ENCODE measurements around the gene ANGEL1. TPM values are rescaled to one million over a fixed set of nuclear protein-coding genes. Genes with fewer than 3 reads are reported as not detected.
A peak's percentile ranks its signal among the peaks of the same experiment; 100 is the strongest.

Gene ANGEL1
- polyA plus RNA-seq, 3 donors, result 8.1 to 10.4 (median 8.5) TPM

DNA sequence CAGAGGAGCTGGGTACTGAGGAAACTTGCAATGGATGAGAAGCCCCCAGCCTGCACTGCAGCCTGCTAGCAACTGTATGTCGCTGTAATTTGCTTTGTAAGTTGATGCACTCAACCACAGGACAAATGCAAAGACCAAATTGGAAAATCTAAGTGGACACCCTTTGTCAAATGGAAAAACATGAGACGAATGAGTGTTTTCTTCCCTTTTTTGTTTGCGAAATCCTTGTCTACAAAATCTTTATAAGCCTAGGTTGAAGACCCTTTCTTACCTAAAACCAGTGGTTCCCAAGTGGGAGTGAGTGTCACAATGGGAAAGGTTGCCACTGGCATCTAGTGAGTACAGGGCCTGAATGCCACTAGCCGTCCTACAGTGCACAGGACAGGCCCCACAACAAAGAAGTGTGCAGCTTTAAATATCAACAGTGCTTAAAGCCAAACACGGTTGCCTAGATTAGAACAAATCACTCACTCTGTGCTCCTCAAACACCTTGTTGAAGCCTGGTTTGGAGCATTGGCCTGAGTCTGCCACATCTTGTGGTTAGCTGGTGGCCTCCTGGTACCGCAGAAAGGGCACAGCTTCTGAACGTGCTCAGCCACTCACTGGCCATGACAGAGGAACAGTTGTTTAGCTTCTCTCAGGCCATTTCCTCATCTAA, 59.0 kb downstream of the ANGEL1 start:
- intact Hi-C loops (cut with micrococcal nuclease), result no loop called here

DNA sequence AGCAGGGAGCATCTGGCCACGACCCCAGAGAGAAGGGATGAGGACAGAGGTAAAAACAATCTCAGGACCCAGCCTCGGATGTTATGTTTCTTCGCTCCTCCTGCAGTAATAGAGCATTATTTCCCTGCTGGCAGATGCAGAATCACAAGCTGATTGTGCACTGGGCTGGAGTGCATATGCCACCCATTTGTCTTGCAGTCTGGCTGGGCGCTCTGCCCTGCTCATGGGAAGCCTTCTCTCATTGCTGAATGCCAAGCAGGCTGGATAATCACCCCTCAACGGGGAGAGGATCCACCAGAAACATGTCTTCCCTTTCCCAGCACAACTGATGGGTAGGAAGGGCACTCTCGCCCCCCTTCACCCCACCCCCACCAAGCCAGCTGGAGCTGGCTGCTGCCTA, 59.9 kb downstream of the ANGEL1 start:
- Mint-ChIP-seq H3K27ac (no peak overlapping the region), H3K36me3 (no peaks in the 10 kb centered on the region), H3K27me3 (ENCODE audit: low read depth in 3 of 3) (peaks cover 5 to 10% (median 9%) of the 10 kb centered on the region in 3 donors), H3K4me3 (no peak overlapping the region), H3K9me3 (peaks cover 0 to 8% (median 1%) of the 10 kb centered on the region in 7 donors), H3K4me1 (peaks cover 13% of the 10 kb centered on the region)
- intact Hi-C loops (cut with micrococcal nuclease), result no loop called here
- Histone ChIP-seq H3K4me2 (replicated peaks; ENCODE audit: extremely low read depth, low read length, poor library complexity, severe bottlenecking) (no peak overlapping the region), H3K79me2 (ENCODE audit: insufficient read depth, low read length) (no peaks in the 10 kb centered on the region), H3K4me1 (ENCODE audit: control insufficient read depth in 1 of 2, insufficient read depth in 2 of 2, low read length in 2 of 2) (peaks cover 0 to 7% of the 10 kb centered on the region in 2 donors), H3K27ac (ENCODE audit: low read depth in 1 of 2, low read length in 2 of 2) (no peak overlapping the region), H3K9ac (ENCODE audit: insufficient read depth, low read length, poor library complexity, severe bottlenecking) (no peak overlapping the region), H4K20me1 (ENCODE audit: insufficient read depth, low read length) (no peaks in the 10 kb centered on the region), H3K4me3 (replicated peaks in 1 of 3; ENCODE audit: low read depth in 2 of 3, low read length in 3 of 3) (no peak overlapping the region), H3K9me3 (replicated peaks in 1 of 2; ENCODE audit: control insufficient read depth in 1 of 2, insufficient read depth in 1 of 2, low read length in 2 of 2) (no peaks in the 10 kb centered on the region), H3K27me3 (ENCODE audit: control insufficient read depth in 2 of 2, insufficient read depth in 2 of 2, low read length in 2 of 2) (no peaks in the 10 kb centered on the region), H2AFZ (ENCODE audit: insufficient read depth, low read depth, low read length, poor library complexity, severe bottlenecking) (no peak overlapping the region), H3K36me3 (replicated peaks in 1 of 2; ENCODE audit: control insufficient read depth in 1 of 2, insufficient read depth in 2 of 2, low read length in 2 of 2) (no peaks in the 10 kb centered on the region)
- WGBS (ENCODE audit: insufficient coverage), result 79% methylated on average over 5 of the region's 6 CpGs
- no peak for DNase-seq
- TF ChIP-seq CTCF (IDR thresholded peaks at IDR 0.05), result no peak

More for the DNA sequence above, 59.0 kb downstream of the ANGEL1 start:
- no peaks in the 10 kb centered on the region for H3K9me3 ChIP-seq (replicated peaks in 1 of 2; ENCODE audit: control insufficient read depth in 1 of 2, insufficient read depth in 1 of 2, low read length in 2 of 2)
- TF ChIP-seq CTCF (IDR thresholded peaks at IDR 0.05), result no peak
- H3K27ac ChIP-seq (ENCODE audit: low read depth in 1 of 2, low read length in 2 of 2), result no peak overlapping the region
- no peaks in the 10 kb centered on the region for H3K79me2 ChIP-seq (ENCODE audit: insufficient read depth, low read length)
- H3K4me1 ChIP-seq (ENCODE audit: control insufficient read depth in 1 of 2, insufficient read depth in 2 of 2, low read length in 2 of 2), result peaks cover 0 to 7% of the 10 kb centered on the region in 2 donors
- no peaks in the 10 kb centered on the region for H3K36me3 ChIP-seq (replicated peaks in 1 of 2; ENCODE audit: control insufficient read depth in 1 of 2, insufficient read depth in 2 of 2, low read length in 2 of 2)
- Mint-ChIP-seq H3K4me3 (no peak overlapping the region), H3K27ac (peak overlapping the region in 2 of 7 donors; percentile 1 to 57), H3K4me1 (peaks cover 12% of the 10 kb centered on the region), H3K9me3 (peaks cover 0 to 8% (median 1%) of the 10 kb centered on the region in 7 donors), H3K27me3 (ENCODE audit: low read depth in 3 of 3) (peaks cover 3 to 13% (median 9%) of the 10 kb centered on the region in 3 donors), H3K36me3 (no peaks in the 10 kb centered on the region)
- no peaks in the 10 kb centered on the region for H4K20me1 ChIP-seq (ENCODE audit: insufficient read depth, low read length)
- DNase-seq, result no peak
- H3K4me3 ChIP-seq (replicated peaks in 1 of 3; ENCODE audit: low read depth in 2 of 3, low read length in 3 of 3), result no peak overlapping the region
- H3K4me2 ChIP-seq (replicated peaks; ENCODE audit: extremely low read depth, low read length, poor library complexity, severe bottlenecking), result no peak overlapping the region
- no peak overlapping the region for H3K9ac ChIP-seq (ENCODE audit: insufficient read depth, low read length, poor library complexity, severe bottlenecking)
- H2AFZ ChIP-seq (ENCODE audit: insufficient read depth, low read depth, low read length, poor library complexity, severe bottlenecking), result no peak overlapping the region
- 81% methylated on average over 3 of the region's 7 CpGs for WGBS (ENCODE audit: insufficient coverage)
- no peaks in the 10 kb centered on the region for H3K27me3 ChIP-seq (ENCODE audit: control insufficient read depth in 2 of 2, insufficient read depth in 2 of 2, low read length in 2 of 2)
